Measurements from ENCODE around the gene SLX4IP.
"Not testable (repeated sequence)": the region's sequence is repeated elsewhere in the genome, so short reads cannot be mapped to it uniquely, and the experiment has no call there.

SLX4IP gene

DNA sequence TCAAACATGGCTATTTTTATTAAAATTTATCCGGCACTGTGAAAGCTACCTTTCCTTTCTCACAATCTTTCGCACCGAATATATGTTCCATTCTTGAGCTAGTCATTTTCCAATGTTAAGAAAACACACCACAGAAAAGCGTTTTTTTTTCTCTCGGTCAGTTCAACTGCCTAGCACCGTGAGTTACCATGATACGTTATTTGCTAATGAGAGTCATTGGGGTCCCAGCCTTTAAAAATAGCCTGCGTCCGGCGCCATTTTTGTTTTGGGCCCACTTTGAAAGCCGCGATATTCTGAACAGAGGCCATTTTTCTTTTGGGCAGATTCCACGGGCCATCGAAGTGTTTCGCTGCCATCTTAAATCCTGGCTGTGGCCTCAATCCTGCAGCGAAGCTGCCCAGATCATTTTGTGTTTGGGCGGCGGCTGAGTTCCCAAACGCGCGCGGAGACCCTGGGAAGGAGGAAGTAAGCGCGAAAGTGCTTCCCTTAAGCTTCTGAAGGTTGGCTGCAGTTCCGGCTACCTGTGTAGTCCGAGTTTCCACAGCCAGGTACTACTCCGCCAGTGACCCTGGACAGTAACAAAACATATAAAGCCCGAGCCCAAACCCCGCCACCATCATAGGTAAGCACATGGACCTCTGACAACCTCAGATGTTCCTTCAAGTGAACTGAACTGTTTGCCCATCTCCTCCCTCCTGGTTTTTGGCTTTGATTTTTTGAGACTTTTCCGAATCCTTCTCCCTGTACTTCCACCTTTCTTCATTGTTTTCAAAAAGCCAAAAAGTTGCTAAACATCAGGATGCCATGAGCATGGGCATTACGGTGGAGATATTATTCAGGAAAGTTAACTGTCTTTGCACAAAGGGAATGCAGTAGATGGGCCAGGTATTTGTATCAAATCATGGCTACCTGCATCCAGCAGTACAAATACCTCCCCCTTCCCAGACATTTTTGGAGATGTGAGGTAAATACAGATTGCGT lies at the start of gene SLX4IP:
Gene SLX4IP (plus strand): TSS at position 474 of the 981 bp plus-strand sequence. CDS start 22,900 bp downstream, outside the sequence.
- DNase-seq (ENCODE audit: low spot score) = peak; percentile 96

DNA sequence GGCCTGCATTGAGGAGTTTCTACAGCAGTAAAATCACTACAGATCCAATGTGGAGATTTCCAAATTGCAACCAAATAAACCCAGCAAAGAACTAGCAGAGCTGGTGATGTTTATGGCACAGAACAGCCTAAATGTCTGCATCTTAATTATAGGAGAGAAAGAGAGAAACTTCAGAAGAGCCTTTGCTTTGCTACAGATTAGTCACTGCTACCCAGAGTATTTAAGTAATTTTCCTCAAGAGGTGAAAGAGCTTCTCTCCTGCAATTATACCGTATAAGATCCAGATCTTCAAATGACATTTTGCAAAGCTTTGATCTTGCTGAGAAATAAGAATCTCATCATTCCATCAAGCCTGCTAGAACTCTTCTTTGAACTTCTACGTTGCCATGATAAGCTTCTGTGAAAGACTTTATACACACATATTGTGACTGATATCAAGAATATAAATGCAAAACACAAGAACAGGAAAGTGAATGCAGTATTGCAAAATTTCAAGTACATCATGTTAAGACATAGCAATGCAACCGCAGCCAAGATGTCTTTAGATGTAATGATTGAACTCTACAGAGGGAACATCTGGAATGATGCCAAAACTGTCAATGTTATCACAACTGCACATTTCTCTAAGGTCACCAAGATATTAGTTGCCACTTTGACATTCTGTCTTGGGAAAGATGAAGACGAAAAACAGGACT lies 49.1 kb upstream of the SLX4IP start:
- DNase-seq (ENCODE audit: low spot score) = no peak

DNA sequence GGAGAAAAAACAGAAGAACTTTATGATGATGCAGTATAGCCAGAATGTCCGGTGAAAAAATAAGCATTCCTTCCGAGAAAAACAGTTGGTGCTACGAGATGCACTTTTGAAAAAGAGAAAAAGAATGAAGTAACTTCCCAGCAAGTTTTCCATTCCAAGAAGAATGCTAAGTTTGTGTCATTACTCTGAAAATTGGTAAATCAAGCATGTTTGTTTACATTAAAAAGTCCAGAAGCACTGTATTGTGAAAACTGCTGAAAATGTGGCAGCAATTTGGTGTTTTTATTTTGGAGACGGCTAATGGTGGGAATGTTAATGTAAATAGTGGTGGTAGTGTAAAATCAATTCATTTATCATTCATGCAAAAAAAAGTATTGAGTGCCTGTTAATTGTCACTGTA lies 47.4 kb upstream of the SLX4IP start:
- no peak for DNase-seq (ENCODE audit: low spot score)

DNA sequence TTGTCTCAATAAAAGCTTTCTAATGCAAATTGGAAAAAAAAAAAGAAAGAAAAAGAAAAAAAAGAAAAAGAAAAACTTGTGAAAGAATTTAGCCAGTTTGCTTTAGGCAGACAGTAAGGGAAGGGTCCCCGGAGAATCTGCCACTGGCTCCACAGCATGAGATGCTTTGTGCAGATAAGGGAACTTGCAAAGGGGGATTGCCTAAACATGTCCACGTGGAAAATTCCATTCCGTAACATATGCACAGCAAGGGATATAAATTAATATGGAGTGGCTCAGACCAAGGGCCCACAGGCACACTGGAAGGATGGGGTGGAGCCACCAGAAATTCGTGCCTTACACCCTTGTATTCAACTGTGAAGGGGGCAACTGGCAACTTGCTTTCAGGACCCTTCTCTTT lies 46.5 kb upstream of the SLX4IP start:
- DNase-seq (ENCODE audit: low spot score) = no peak

DNA sequence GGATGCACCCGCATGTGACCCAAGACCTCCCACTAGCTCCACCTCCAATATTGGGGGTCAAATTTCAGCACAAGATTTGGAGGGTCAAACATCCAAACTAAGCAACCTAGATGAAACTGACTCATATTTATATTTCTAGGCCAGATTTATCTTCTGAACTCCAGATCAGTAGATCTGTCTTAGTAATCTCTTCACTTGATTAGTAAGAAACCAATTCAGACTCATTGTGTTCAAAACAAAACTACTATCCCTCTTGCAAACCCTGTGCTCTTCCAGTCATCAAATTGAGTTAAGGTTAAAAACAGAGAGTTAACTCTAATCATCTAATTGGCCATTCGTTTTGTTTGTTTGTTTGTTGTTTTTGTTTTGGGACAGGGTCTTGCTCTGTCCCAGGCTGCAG lies 44.4 kb upstream of the SLX4IP start:
- no peak for DNase-seq (ENCODE audit: low spot score)

DNA sequence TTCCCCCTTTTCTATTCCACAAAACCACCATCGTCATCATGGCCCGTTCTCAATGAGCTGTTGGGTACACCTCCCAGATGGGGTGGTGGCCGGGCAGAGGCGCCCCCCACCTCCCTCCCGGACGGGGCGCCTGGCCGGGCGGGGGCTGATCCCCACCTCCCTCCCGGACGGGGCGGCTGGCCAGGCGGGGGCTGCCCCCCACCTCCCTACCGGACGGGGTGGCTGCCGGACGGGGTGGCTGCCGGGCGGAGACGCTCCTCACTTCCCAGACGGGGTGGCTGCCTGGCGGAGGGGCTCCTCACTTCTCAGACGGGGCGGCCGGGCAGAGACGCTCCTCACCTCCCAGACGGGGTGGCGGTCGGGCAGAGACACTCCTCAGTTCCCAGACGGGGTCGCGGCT lies 40.4 kb upstream of the SLX4IP start:
- DNase-seq (ENCODE audit: low spot score) = not testable (repeated sequence)

DNA sequence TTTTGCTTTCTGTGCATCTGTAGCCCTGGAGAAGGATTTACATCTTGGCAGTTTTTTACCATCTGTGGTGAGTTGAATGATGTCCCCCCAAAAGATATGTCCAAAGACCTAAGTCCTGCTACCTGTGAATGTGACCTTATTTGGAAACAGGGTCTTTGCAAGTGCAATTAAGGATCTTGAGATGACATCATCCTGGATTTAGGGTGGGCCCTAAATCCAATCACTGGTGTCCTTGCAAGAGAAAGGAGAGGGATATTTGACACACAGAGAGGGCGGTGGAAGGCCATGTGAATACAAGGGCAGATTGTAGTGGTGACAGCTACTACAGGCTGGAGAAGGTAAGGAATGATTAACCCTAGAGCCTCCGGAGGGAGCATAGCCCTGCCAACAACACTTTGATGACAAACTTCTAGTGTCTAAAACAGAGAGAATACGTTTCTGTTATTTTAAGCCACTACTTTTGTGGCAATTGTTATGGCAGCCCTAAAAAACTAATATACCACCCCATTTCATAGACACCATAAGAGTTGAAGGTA lies 36.2 kb upstream of the SLX4IP start:
- no peak for DNase-seq (ENCODE audit: low spot score)

DNA sequence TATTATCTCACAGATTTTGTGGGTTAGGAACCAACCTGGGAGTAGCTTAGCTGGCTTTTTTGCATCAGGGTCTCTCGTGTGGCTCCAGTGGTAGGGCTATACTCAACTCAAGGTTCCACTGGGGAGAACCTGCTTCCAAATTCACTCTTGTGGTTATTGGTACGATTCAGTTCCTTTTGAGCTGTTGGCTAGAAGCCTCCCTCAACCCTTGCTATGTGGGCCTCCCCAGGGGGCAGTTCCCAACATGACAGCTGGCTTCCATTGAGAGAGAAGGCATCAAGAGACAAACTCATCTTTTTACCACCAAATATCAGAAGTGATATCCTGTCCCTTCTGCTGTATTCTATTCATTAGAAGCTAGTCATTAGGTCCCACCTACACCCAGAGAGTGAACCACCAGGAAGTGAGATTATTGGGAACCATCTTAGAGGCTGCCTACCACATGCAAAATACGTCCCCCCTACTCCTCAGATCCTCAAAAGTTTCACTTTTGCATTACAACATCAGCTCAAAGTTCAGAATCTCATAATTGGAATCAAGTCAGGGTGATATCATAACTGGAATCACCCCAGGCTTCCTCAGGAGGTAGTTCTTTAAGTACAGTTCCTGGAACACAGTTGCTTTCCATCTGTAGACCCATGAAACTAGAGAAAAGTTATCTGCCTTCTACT lies 32.0 kb upstream of the SLX4IP start:
- DNase-seq (ENCODE audit: low spot score) = no peak

DNA sequence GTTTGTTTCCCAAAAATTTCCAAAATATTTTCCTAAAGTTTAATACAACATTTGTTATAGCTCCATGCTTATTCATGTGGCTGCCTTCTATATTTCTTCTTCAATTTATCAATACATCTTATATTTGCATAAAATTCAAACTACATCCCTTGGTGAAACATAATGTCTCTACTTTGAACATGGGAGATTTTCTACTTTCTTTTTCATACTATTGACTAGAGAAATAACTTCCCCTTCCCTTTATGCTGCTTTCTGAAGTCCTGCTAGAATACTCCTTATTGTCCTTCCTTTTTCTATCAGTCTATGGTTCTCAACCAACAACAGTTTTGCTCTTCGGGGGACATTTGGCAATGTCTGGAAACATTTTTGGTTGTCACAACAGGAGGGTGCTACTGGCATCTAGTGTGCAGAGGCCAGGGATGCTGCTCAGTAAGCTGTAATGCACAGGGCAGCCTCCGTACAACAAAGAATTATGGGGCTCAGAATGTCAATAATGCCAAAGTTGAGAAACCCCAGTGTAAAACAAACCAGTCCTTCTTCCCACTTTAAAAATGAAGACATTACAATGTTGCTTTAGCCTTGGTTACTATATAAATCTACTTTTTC lies 31.0 kb upstream of the SLX4IP start:
- DNase-seq (ENCODE audit: low spot score) = peak; percentile 47

DNA sequence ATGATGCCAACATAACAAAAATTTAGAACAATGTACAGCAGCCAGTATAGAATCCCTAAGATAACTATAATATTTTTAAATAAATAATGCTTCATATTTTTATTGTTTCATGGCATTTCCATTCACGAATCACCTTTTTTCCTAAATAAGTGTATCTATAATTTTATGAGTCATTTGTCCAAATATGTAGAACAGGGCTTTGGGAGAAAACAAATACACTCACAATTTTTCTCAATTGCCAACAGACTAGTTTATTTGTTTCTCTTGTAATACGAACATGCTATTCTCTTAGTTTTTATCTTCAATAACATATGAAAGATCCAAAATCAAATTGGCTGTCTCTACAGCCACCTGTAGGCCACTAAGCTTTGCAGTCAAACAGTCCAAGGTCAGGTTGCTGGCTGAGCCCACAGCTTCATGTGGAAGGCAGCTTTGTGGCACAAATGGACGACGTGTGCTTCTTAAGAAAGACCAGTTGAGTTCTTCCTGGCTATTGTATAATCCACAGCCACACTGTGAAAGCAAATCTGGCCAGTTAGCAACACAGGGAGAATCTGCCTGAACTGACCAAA lies 30.1 kb upstream of the SLX4IP start:
- no peak for DNase-seq (ENCODE audit: low spot score)

DNA sequence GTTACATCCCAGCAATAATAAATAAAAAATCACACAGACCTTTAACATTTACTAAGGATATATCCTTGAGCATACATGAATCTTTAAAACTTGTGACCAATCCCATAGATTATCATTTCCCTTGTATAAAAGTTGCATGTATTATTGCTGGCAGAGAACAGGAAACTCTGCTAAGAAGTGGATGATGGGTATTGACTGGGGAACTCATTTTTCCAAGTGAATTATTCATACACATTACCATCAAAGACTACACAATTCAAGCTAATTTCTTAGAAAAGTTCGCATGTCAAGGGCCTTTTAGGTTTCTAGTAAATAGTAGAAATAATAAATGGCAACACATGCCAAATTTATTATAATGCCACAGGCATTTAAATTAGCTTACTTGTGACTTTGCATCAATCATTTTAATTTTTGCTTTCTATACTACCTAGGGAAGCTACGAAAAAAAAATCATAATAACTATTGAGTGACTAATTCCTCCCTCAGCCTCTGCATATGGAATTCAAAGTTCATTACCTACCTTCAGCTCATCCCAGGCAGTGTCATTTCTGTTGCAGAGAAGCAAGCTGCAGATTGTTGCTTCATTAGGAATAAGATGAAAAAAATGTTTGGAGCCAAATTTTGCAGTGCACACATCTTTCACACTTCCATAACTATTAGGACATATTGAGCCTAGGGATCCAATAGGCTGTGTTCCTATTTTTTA lies 26.8 kb upstream of the SLX4IP start:
- no peak for DNase-seq (ENCODE audit: low spot score)

DNA sequence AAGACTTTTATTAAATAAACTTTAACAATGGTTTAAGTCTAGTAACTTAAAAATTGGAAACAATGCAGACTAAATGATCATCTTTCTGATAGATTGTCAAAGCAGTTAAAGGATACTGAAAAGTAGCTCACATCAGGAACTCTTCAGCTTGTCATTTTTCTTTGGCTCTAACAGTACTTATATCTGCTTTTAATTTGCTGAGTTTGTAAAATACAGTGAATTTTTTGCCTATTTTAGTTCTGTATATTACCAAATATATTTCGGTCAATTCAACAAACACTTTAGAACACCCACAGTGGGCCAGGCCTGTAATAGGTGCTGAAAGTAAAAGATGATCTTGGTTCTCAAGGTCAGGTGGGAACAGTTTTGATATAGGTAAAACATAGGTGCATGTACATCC lies 23.4 kb upstream of the SLX4IP start:
- no peak for DNase-seq (ENCODE audit: low spot score)

DNA sequence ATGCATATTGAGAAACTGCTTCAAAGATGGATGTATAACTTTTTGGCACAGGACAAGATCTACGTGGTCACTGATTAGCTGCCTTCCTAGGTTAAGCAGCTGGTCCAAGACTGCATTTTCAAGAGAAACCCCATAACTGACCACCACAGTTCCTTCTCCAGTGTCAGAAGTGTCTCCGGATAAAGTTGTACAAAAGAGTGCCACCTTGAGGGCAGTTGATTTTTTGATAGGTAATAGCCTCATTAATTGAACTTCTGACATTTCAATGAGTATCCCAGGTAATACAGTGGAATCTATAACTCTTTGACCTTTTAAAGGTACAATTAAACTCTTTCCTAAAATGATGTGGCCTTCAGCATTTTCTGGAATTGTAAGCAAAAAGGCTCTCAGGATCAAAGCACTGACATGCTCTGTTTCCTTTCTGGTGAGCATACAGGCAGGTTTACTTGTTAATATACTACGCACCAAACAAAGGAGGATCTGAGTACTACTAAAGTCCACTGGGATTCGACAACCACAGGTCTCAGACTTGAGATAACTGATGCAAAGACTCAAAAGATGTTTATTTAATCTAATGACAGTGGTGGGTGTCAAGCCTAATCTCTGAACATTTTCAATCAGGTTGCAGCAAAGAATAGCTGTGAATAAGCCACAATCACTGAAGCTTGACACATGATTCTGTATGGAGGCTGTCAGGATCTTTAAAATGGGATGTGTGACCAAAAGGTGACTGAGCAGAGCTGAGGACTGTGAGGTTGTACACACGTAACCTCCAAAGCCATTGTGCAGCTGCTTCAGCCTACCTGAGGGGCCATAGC lies 22.3 kb upstream of the SLX4IP start:
- DNase-seq (ENCODE audit: low spot score) = no peak

DNA sequence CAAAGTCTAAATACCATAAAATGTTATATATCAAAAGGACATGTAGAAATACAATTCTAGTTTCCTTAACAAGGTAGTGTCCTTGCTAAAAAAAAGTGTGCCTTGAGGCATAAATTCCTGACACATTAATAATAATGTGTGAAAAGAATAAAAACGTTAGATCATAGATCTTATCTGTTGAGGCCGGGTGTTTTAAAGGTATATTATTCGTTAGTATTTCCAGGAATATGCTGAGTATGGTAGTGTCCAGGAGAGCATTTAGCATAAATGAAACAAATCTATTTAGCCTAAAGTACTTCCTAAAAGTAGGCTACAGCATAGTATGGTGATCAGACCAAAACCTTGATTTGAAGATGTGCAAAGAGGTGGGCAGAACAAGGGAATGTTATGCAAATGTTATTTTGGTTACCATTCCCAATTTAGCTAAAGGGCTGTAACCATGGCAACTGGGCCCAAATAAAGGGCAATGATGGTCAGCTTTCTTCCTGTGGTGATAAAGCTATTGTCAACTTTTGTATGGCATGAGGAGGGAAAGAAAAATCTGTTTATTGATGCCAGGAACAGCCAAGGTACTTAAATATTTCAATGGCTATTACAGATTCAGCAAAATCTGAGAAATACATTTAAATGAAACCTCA lies 20.0 kb upstream of the SLX4IP start:
- DNase-seq (ENCODE audit: low spot score) = no peak

DNA sequence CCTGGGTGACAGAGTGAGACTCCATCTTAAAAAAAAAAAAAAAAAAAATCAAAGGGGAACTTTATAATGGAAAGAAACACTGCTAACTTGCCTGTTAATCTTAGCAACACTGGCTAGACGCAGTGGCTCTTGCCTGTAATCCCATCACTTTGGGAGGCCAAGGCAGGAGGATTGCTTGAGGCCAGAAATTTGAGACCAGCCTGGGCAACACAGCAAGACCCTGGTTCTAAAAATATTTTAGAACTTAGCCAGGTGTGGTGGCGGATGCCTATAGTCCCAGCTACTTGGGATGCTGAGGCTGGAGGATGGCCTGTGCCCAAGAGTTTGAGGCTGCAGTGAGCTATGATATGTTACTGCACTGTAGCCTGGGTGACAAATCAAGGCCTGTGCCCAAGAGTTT lies 17.9 kb upstream of the SLX4IP start:
- DNase-seq (ENCODE audit: low spot score) = not testable (repeated sequence)

DNA sequence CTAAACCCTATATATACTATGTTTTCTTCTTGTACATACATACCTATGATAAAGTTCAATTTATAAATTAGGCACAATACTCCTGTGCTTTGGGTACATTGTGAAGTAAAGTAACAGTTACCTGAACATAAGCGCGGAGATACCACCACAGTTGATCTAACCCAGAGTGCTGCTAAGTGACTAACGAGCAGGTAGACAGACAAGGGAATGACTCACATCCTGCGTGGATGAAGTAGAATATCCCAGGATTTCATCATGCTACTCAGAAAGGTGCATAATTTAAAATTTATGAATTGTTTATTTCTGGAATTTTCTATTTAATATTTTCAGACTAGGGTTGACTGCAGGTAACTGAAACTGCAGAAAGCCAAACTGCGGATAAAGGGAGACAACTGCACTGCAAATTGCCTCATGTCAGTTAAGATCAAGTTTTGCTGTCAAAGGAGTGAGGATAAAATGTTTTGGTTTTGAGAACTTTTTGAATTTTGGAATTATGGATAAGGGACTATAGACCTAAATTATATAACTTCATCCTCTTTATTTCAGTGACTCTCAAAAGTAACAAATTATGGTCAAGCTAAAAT lies 15.5 kb upstream of the SLX4IP start:
- no peak for DNase-seq (ENCODE audit: low spot score)

DNA sequence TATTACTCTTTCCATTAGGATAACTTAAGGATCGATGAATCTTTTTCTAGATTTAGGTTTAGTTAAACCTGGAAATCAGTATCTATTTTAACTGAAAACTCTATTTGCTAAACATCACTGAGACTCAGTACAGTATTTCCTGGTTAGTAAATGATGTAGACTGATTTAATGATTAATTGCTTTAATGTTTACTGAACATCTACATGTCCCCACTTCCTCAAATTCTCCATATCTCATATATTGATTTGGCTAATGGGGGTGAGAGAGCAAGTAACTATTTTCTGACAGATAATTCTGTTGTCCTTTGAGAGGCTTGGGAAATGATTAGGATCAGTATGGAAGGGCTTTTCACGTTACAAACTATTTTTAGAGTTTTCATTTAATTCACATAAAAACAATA lies 11.4 kb upstream of the SLX4IP start:
- no peak for DNase-seq (ENCODE audit: low spot score)

DNA sequence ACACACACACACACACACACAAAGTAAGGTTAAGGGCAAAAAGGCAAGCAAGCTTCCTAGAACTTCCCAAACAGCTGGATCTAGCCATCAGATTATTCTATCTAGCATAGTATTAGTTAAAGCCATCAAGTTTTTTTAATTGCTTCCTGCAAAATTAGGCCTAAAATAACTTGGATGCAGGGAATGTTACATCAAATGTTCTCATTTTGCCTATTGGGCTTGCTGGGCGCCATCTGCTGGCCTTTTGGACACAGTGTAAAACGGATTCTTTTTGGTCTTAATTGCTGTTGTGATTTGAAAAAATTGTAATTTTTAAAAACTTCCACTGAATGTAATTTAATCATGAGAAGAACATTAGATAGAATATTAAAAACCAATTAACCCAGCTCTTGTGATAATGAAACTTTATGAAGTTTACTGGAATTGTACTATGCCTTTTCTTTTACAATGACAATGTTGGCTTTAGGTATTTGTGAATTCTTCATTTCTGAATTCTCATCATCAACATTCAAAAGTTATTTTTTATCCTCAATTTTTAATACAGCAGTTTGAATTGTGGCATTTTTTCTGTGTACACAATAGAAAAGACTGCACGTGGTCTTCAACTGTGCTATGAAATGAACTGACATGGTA lies 7.9 kb upstream of the SLX4IP start:
- DNase-seq (ENCODE audit: low spot score) = peak; percentile 80

DNA sequence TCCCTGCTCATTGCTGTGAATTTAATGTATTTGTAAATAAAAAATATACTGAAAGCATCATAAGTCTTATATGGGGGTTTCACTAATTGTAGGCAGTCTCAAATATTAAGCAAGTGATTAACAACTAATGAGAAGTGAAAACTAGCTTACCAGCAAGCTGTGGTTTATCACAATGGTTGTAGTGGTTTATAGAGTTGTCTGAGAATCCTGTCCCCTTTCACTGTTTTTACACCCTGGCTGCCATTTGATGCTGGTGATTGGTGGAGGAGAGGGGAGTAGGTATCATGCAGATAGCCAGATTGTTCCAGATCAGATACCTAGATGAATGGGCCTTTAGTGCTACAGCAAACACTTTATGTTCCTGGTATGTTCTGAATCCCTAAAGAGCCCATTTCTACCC lies 7.1 kb upstream of the SLX4IP start:
- DNase-seq (ENCODE audit: low spot score) = no peak

Data from Ammon's horn (tissue), 1 donor.